ENCODE measurements around the gene TMEM9. TPM values are rescaled to one million over a fixed set of nuclear protein-coding genes. Genes with fewer than 3 reads are reported as not detected.

TMEM9 gene
- total and polyA plus RNA-seq, 2 donors (not counting 3 experiments of a cell fraction or from before 2014, with no cell fraction given), result 39.3 to 96.1 TPM

DNA sequence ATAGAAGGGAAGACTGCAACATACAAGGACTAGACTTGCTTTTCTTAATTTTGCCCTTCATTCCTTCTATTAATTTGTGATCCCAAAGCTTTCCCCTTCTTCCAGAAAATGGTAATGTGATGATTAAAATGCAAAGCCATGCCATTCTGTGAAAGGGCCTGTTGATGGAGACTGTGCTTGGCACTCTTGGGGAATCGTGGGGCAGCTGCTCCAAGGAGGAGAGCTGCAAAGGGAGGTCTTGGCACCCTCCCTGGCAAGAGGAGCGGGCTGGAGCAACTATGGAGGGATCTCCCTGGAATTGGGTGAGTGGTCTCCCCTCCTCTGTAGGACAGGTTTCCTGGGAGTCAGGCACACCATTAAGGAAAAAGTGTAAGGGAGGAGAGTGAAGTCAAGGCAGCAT is 58.7 kb downstream of the TMEM9 start:
- no peaks in the 10 kb centered on the region for H4K20me1 ChIP-seq (replicated peaks; ENCODE audit: control insufficient read depth, extremely low read depth, insufficient read depth, low read length)
- H3K27me3 ChIP-seq (ENCODE audit: control insufficient read depth in 2 of 2, insufficient read depth in 2 of 2, low read length in 2 of 2), result peaks cover 4 to 14% of the 10 kb centered on the region in 2 experiments
- H3K79me2 ChIP-seq (ENCODE audit: control insufficient read depth, insufficient read depth, low read length), result no peaks in the 10 kb centered on the region
- H3K9ac ChIP-seq (replicated peaks; ENCODE audit: extremely low read depth, insufficient read depth, low read length), result no peak overlapping the region
- TF ChIP-seq, protein P1, sequence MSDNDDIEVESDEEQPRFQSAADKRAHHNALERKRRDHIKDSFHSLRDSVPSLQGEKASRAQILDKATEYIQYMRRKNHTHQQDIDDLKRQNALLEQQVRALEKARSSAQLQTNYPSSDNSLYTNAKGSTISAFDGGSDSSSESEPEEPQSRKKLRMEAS (IDR thresholded peaks at IDR 0.05; ENCODE audit: insufficient read depth, insufficient read length), result no peak
- TF ChIP-seq POLR2AphosphoS5 (IDR thresholded peaks at IDR 0.05; ENCODE audit: insufficient read depth, low read depth, low read length), result no peak
- dilution Hi-C loops (cut with MboI; ENCODE audit: extremely low pct_ligation_motif_present, low sequenced_read_pairs), result no loop called here
- no peaks in the 10 kb centered on the region for H3K9me1 ChIP-seq (replicated peaks; ENCODE audit: control insufficient read depth, extremely low read depth, insufficient read depth, low read length)
- DNase-seq (ENCODE audit: low read depth, low spot score) (no peak), FAIRE-seq (no peak)
- CTCF ChIA-PET, result interaction anchor here (2.9 kb wide), 1 partner anchor 24 kb away, joined by 8 read pairs; no protein-coding TSS in a partner anchor
- no peak overlapping the region for H3K4me3 ChIP-seq (replicated peaks in 1 of 3; ENCODE audit: insufficient read depth in 1 of 3, low read depth in 1 of 3, low read length in 3 of 3)
- POLR2A ChIA-PET, result no interaction called here
- intact Hi-C loops (cut with micrococcal nuclease), result no loop called here
- no peak overlapping the region for H3K27ac ChIP-seq (ENCODE audit: insufficient read depth, low read depth, low read length)
- BruUV-seq (replicated peaks), result no TSS peak
- no peaks in the 10 kb centered on the region for H3K9me3 ChIP-seq (replicated peaks; ENCODE audit: control insufficient read depth, insufficient read depth, low read length)
- H3K4me2 ChIP-seq (ENCODE audit: insufficient read depth, low read length), result no peak overlapping the region
- no peaks in the 10 kb centered on the region for H3K4me1 ChIP-seq (ENCODE audit: control insufficient read depth, extremely low read depth, insufficient read depth, low read length)
- no peaks in the 10 kb centered on the region for H3K36me3 ChIP-seq (ENCODE audit: control insufficient read depth in 2 of 2, extremely low read depth in 1 of 2, insufficient read depth in 2 of 2, low read length in 2 of 2)
- H2AFZ ChIP-seq (ENCODE audit: low read depth, low read length), result no peak overlapping the region

DNA sequence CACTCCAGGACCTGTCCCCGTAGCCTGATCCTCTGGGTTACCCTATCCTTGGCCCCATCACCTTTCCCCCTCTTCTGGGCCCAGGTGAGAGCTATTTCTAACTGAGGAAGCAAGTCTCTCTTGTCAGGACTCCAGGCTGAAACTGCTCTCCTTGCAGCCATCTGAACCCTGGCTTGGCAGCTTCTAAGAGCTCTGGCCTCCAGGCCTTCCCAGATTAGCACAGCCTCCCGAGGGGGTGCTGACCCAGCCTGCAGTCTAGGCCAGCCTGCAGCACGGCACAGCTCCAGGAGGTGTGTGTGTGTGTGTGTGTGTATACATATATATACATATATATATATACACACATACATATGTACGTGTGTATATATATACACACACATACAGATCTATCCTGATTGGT is 59.4 kb downstream of the TMEM9 start:
- Histone ChIP-seq H3K4me3 (replicated peaks in 1 of 3; ENCODE audit: insufficient read depth in 1 of 3, low read depth in 1 of 3, low read length in 3 of 3) (no peak overlapping the region), H3K36me3 (ENCODE audit: control insufficient read depth in 2 of 2, extremely low read depth in 1 of 2, insufficient read depth in 2 of 2, low read length in 2 of 2) (no peaks in the 10 kb centered on the region), H3K9me1 (replicated peaks; ENCODE audit: control insufficient read depth, extremely low read depth, insufficient read depth, low read length) (no peaks in the 10 kb centered on the region), H3K4me1 (ENCODE audit: control insufficient read depth, extremely low read depth, insufficient read depth, low read length) (no peaks in the 10 kb centered on the region), H3K9me3 (replicated peaks; ENCODE audit: control insufficient read depth, insufficient read depth, low read length) (no peaks in the 10 kb centered on the region), H3K27ac (ENCODE audit: insufficient read depth, low read depth, low read length) (no peak overlapping the region), H3K9ac (replicated peaks; ENCODE audit: extremely low read depth, insufficient read depth, low read length) (no peak overlapping the region), H2AFZ (ENCODE audit: low read depth, low read length) (no peak overlapping the region), H3K4me2 (ENCODE audit: insufficient read depth, low read length) (no peak overlapping the region), H3K27me3 (ENCODE audit: control insufficient read depth in 2 of 2, insufficient read depth in 2 of 2, low read length in 2 of 2) (peaks cover 4 to 12% of the 10 kb centered on the region in 2 experiments), H3K79me2 (ENCODE audit: control insufficient read depth, insufficient read depth, low read length) (no peaks in the 10 kb centered on the region), H4K20me1 (replicated peaks; ENCODE audit: control insufficient read depth, extremely low read depth, insufficient read depth, low read length) (no peaks in the 10 kb centered on the region)
- intact Hi-C loops (cut with micrococcal nuclease) (no loop called here), dilution Hi-C loops (cut with MboI; ENCODE audit: extremely low pct_ligation_motif_present, low sequenced_read_pairs) (no loop called here)
- POLR2A ChIA-PET, result no interaction called here
- BruUV-seq (replicated peaks), result no TSS peak
- CTCF ChIA-PET, result no interaction called here
- TF ChIP-seq, protein P1 (IDR thresholded peaks at IDR 0.05; ENCODE audit: insufficient read depth, insufficient read length), result no peak
- no peak for TF ChIP-seq POLR2AphosphoS5 (IDR thresholded peaks at IDR 0.05; ENCODE audit: insufficient read depth, low read depth, low read length)
- TF ChIP-seq EZH2 (IDR thresholded peaks at IDR 0.05; ENCODE audit: borderline replicate concordance, low read depth, low read length, severe bottlenecking), result no peak
- TF ChIP-seq FOS (IDR thresholded peaks at IDR 0.05; ENCODE audit: borderline replicate concordance, insufficient read depth, low read length), result no peak
- TF ChIP-seq MYC (IDR thresholded peaks at IDR 0.05; ENCODE audit: low read depth, low read length), result no peak
- no peak for TF ChIP-seq JUN (IDR thresholded peaks at IDR 0.05; ENCODE audit: borderline replicate concordance, insufficient read depth, insufficient read length, low read depth)
- TF ChIP-seq, protein P2, sequence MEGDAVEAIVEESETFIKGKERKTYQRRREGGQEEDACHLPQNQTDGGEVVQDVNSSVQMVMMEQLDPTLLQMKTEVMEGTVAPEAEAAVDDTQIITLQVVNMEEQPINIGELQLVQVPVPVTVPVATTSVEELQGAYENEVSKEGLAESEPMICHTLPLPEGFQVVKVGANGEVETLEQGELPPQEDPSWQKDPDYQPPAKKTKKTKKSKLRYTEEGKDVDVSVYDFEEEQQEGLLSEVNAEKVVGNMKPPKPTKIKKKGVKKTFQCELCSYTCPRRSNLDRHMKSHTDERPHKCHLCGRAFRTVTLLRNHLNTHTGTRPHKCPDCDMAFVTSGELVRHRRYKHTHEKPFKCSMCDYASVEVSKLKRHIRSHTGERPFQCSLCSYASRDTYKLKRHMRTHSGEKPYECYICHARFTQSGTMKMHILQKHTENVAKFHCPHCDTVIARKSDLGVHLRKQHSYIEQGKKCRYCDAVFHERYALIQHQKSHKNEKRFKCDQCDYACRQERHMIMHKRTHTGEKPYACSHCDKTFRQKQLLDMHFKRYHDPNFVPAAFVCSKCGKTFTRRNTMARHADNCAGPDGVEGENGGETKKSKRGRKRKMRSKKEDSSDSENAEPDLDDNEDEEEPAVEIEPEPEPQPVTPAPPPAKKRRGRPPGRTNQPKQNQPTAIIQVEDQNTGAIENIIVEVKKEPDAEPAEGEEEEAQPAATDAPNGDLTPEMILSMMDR (IDR thresholded peaks at IDR 0.05; ENCODE audit: extremely low read depth in 1 of 2, insufficient read depth in 1 of 2, low read depth in 1 of 2, low read length in 2 of 2), result no peak
- TF ChIP-seq POLR2A (IDR thresholded peaks at IDR 0.05; ENCODE audit: low read depth, low read length), result no peak
- DNase-seq (ENCODE audit: low read depth, low spot score) (no peak), FAIRE-seq (no peak)
